NB4 (cell line): ENCODE results near the gene MRPL54.

Experiments used
- POLR2A ChIP-seq: IDR thresholded peaks from 2 replicates; pipeline ENCODE4 v1.6.1; 2011; ENCODE audit warnings: mild to moderate bottlenecking; ENCODE audit not compliant: insufficient read length; ENCODE audit errors: extremely low read depth
- TF ChIP-seq, protein P1 (sequence below): IDR thresholded peaks from one replicate; pipeline ENCODE4 v1.5.1; 2012; ENCODE audit warnings: low read depth, low read length
- TF ChIP-seq, protein P2 (sequence below): IDR thresholded peaks from 2 replicates; pipeline ENCODE4 v1.6.1; 2011; ENCODE audit warnings: low read depth, low read length

- no peak for TF ChIP-seq POLR2A
- TF ChIP-seq, protein P1, sequence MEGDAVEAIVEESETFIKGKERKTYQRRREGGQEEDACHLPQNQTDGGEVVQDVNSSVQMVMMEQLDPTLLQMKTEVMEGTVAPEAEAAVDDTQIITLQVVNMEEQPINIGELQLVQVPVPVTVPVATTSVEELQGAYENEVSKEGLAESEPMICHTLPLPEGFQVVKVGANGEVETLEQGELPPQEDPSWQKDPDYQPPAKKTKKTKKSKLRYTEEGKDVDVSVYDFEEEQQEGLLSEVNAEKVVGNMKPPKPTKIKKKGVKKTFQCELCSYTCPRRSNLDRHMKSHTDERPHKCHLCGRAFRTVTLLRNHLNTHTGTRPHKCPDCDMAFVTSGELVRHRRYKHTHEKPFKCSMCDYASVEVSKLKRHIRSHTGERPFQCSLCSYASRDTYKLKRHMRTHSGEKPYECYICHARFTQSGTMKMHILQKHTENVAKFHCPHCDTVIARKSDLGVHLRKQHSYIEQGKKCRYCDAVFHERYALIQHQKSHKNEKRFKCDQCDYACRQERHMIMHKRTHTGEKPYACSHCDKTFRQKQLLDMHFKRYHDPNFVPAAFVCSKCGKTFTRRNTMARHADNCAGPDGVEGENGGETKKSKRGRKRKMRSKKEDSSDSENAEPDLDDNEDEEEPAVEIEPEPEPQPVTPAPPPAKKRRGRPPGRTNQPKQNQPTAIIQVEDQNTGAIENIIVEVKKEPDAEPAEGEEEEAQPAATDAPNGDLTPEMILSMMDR: no peak
- TF ChIP-seq, protein P2, sequence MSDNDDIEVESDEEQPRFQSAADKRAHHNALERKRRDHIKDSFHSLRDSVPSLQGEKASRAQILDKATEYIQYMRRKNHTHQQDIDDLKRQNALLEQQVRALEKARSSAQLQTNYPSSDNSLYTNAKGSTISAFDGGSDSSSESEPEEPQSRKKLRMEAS: no peak
Observed at GRCh38 chr19:3766520-3766919, 4.0 kb downstream of the MRPL54 start.
